Measurements from ENCODE around the gene P2RX1.
"Not testable (repeated sequence)": the region's sequence is repeated elsewhere in the genome, so short reads cannot be mapped to it uniquely, and the experiment has no call there.

Gene P2RX1

DNA sequence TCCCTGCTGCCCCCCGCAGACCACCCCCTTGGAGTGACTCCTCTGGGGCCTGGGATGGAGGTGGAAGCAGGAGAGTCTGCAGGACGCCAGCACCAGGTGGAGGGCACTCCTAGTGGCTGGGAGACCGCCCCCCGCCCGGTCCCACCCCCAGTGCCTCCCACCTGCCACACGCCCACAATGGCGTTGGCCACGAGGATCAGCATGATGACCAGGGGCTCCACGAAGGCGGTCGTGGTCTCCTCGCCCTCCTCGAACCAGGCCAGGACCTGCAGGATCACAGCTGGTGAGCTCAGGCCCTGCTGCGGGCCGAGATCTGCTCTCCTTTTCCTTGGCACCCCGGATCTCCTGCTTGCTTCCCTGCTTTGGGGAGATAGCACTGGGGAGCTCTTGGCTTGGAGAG lies 35.2 kb upstream of the P2RX1 start:
- no peak for DNase-seq

DNA sequence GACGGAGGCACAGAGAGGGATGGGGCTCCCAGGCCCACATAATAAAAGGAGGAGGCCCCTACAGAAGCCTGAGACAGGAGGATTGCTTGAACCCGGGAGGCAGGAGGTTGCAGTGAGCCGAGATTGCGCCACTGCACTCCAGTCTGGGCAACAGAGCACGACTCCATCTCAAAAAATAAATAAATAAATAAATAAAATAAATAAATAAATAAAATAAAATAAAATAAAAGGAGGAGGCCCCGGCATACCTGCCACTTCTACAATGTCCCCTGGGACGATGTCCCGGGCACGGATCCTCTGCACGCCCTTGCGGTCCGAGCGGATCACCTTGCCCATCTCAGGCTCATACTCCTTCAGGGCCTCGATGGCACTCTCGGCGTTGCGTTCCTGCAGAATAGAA lies 34.7 kb upstream of the P2RX1 start:
- no peak for DNase-seq

DNA sequence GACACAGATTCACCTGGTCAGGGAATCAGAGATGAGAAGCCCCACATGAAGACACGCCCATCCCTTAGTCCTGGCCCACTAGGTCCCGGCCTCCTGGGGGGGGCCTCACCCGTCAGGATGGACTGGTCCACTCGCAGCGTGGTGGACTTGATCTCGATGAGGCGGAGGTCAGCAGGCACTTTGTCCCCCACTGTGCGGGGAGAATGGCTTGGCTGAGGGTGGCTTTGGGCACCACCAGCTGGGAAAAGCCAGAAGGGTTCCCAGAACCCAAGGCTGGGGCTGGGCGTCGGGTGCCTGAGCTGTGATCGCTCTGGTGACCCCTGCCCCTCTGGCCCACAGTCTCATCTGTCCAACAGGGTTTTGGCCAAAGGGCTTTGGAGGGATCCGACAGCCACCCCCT lies 34.3 kb upstream of the P2RX1 start:
- no peak for DNase-seq

DNA sequence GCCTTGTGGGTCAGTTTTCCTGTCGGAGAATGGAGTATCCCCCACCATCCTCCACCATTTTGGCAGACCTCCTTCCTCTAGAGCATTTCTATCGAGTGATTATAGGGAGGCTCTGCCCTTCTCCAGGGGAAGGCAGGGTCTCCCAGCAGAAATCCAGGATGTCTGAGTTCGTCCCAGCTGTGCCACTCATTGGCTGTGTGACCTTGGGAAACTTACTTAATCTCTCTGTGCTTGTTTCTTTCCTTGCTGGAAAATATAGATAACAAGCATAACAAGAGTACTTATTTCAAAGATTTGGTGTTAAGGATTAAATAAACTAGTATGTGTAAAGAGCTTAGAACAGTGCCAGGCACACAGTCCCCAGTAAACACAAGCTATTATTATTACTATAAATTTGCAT lies 33.2 kb upstream of the P2RX1 start:
- DNase-seq: no peak

DNA sequence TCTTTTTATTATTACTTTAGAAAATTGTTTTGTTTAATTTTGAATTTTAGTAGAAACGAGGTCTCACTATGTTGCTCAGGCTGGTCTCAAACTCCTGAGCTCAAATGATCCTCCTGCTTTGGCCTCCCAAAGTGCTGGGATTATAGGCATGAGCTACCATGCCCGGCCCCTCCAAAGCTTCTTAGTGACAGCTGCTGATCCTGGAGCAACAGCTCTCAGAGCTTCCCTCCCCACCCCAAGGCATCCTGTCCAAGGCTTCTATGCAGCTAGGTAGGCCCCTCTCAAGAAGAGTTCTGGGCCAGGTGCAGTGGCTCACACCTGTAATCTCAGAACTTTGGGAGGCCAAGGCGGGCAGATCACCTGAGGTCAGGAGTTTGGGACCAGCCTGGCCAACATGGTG lies 32.3 kb upstream of the P2RX1 start:
- not testable (repeated sequence) for DNase-seq

DNA sequence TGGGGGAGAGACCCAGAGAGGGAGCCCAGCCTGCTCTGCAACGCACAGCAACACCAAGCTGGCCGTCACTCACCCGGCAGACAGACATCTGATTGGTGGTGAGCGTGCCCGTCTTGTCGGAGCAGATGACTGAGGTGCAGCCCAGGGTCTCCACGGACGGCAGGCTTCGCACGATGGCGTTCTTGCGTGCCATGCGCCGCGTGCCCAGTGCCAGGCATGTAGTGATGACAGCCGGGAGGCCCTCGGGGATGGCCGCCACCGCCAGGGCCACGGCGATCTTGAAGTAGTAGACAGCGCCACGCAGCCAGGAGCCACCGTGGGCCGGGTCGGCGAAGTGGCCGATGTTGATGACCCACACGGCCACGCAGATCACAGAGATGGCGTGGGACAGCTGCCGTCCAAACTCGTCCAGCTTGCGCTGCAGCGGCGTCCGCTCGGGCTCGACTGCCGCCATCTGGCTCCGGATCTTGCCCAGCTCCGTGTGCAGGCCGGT lies 31.1 kb upstream of the P2RX1 start:
- no peak for DNase-seq

DNA sequence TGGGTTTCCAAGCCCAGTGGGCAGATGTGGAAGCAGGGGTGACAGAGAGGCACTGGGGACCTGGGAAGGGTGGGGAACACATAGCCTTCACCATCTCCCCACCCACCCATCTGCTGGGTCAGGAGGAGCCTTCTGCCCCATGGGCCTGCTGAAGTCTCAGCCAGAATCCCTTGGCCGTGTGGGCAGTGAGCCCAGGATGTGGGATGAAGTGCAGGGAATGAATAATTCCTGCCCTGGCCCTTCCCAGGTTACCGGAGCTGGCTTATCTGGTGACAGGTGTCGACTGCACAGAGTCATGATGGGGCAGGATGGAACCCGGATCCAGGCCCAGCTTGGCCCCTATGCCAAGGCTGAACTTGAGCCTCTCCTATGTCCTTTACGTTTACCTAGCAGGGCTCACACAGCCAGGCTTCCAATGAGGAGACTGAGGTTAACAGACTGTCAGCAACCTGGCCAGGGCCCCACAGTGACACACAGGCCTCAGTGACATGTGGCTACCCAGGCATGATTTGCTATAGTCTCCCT lies 30.5 kb upstream of the P2RX1 start:
- no peak for DNase-seq

DNA sequence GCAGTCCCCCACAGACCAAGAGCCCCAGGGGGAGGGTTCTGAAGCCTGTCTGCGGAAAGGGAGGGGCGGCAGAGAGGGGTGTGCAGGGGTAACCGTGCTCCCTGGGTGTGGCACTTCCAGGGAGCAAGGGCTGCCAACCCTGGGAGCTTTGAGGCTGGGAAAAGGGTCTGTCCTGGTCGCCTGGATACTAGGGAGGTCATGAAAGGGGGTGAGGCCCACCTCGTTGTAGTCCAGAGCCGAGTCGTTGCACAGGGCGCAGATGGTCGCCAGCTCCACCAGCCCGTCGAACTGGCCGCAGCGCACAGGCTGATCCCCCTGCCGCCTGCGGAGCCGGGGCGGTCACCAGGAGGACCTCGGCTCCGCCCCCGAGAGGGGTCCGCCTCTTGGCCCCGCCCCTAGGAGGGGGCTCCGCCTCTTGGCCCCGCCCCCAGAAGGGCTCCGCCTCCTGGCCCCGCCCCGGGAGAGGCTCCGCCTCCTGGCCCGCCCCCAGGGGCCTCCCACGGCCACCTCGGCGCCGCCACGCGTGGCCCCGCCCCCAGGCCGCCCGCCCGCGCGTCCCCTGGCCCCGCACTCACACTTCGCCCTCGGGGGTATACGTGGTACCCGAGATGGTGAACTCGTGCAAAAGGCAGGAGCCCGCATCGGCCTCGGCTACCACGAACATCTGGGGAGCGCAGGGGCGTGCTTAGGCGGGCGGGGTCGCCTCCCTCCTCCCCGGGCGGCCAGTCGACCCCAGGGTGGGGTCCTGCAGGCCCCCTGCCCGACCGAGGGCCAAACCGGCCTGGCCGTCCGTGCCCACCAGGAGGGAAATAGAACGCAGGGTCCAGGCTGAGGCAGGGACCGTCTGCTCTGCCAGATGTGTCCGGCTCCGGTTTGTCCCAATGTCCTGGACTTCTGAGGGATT lies 28.5 kb upstream of the P2RX1 start:
- peak; percentile 68 to 71 for DNase-seq

DNA sequence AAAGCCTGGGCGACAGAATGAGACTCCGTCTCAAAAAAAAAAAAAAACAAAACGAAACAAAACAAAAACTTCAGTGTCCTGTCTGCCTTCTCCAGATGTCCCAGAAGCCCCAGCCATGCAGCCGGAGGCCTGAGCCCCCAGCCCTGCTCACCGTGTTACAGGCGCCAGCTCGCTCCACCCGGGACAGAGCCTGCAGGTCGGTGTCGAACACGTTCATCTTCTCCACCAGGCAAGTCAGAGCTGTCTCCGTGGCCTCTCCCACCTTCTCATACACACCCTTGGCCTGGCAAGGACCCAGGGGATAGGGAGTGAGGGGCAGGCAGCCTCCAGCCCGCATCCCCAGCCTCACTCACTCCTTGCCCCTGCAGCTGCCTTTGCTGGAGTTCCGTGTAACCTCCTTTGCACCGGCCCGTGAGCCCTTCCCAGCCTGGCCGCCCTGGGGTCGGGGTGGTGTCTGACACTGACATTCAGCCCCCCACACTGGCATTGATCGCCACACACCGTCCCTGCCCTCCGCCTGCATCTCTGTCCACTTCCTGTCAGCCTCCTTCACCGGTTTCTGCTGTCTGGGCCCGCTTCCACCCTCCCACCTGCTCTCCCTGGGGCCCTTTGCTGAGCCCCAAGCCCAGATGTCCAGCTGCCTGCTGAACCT lies 27.1 kb upstream of the P2RX1 start:
- no peak for DNase-seq

DNA sequence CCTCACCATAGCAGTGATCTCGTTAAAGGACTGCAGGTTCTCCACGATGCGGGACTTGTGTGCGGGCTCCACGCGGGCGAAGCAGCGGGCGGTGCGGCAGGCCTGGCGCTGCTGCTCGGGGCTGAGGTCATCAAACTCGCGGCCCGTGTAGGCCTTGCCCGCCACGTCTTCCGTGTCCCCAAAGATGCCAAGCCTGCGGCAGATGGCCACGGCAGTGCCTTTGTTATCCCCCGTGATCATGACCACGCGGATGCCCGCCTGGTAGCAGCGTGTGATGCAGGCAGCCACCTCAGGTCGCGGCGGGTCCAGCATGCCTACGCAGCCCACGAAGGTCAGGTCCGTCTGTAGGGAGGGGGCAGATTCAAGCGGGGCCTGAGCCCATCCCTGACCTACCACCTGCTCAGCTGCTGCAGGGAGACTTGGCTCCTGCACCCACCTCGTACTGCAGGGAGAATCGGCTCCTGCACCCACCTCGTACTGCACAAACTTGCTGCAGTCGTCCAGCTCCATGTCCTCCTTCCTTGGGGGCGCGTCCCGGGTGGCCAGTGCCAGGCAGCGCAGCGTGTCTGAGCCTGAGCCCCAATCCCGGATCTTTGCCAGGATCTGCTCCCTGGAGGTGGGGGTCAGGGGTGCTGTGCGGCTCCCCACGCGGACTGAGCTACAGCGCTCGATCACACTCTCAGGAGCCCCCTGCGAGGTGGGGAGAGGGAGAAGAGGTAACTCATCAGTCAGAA lies 24.9 kb upstream of the P2RX1 start:
- DNase-seq: no peak

DNA sequence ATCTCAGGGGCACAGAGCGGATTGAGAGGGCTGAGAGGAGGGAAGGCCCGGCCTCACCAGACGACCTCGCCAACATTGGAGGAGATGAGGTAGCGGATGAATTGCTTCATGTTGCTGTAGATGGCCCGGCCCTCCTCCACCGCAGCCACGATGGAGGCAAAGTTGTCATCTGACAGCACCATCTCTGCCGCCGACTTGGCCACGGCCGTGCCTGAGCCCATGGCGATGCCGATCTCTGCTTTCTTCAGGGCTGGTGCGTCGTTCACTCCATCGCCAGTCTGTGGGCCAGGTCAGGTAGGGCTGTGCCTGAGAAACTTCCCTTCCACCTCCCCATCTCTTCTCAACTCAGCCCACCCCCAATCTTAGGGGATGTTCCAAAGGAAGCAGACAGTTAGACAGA lies 21.1 kb upstream of the P2RX1 start:
- DNase-seq: no peak

DNA sequence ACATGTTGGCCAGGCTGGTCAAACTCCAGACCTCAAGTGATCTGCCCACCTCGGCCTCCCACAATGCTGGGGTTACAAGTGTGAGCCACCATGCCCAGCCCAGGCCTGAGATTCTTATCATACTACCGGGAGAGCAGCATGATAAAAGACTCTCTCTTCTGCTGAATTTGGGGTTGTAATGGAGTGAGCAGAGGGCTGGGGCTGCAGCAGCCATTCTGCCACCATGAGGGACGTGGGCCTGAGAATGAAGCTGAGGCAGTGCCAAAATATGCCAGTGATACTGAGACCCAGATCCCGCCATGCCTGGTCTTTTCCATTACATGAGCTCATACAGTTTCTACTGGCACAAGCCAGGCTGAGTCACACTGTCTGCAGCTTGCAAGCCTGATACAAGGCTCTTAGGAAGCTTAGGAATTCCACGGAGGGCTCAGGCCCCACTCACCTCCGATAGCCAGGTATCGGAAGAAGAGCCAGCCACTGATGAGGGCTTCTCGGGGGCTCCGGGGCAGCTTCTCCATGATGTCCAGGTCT lies 19.6 kb upstream of the P2RX1 start:
- no peak for DNase-seq

DNA sequence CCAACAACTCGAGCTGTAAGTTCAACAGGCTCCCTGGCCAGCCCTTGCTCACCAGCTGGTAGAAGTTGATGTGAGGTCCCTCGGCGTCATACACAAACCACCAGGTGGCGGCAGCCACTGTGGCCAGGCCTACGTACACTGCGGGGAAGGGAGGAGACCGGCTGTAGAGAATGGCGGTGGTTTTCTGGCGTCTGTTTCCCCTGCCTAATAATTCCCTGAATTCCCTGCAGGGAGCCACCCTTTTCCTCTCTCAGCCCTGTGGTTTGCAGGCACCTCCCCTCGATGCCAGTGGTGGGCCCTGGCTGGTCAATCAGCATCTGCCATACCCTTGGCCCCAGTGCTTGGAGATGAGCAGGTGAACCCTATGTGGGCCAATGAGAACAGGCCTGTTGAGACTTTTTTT lies 18.9 kb upstream of the P2RX1 start:
- peak; percentile 40 to 53 for DNase-seq

DNA sequence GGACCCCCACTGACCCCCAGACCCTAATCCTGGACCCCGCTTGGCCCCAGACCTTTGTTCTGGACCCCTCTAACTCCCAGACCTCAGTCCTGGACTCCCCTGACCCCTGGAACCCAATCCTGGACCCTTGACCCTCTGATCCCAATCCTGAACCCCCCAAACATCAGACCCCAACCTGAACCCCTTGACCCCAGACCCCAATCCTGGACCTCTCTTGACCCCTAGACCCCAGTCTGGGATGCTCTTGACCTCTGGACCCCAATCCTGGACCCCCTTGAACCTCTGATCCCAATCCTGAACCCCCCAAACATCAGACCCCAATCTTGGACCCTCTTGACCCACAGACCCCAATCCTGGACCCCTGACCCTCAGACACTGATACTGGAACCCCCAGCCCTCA lies 13.5 kb upstream of the P2RX1 start:
- no peak for DNase-seq

DNA sequence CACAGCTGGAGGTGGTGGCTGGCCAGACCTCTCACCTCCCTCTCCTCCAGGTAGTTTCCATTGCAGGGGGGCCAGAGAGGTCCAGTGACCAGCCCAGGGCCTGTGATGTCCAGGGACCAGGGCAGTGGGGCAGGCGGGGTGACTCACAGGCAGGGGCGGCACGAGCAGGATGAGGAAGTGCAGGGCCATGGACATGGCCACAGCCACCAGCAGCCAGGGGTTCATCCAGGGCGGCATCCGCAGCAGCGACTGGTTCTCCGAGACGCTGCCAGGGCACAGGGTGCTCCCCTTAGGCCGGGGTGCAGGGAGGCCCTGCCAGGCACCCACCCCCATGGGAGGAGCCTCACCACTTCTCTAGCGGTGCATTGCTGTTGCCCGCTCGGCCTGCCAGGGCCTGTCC lies 12.9 kb upstream of the P2RX1 start:
- no peak for DNase-seq

DNA sequence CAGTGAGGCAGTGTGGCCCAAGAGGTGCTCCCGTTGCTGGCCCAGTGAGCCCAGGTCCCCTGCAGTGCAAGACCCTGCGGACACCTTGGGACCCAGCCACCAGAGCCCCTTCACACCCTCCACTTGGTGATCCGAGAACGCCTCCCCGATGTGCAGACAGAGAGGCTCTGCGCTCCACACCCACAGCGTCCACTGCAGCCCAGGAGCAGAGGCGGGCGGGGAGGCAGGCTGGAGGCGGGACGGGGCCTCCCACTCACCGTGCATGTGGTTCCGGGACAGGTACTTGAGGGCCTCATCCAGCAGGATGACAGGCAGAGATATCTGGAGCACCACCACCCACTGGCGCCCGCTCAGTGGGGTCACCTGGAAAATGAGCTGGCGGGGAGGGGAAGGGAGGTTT lies 12.1 kb upstream of the P2RX1 start:
- DNase-seq: no peak

DNA sequence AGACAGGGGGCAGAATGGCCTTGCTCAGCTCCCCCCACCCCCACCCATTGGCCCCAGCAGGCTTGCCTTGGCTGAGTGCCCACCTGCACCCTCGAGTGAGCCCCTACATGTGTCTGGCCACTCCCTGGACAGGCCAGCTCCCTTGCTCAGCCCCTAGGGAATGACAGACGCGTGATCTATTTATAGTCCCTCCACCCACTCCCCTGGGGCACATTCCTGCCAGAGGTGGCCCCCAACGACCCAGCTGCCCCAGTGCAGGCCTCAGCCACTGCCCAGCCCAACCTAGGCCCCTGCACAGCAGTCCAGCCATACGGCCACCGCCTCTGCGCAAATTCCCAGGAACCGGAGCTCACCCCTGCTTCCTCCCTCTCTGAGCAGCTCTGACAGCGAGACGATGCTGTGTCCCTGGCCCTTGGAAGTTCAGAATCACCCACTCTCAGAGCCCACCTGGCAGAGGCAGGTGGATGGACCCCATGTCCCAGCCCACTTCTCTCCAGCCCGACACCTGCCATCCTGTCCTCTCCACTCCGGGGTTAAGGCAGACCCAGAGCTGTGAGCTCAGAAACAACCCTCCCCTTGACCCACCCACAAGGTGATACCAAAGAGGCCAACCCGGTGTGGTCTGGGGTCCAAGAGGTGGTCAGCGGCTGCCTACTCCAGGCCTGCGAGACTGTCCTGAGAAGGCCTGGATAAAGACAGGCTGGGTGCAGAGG lies 11.5 kb upstream of the P2RX1 start:
- no peak for DNase-seq

DNA sequence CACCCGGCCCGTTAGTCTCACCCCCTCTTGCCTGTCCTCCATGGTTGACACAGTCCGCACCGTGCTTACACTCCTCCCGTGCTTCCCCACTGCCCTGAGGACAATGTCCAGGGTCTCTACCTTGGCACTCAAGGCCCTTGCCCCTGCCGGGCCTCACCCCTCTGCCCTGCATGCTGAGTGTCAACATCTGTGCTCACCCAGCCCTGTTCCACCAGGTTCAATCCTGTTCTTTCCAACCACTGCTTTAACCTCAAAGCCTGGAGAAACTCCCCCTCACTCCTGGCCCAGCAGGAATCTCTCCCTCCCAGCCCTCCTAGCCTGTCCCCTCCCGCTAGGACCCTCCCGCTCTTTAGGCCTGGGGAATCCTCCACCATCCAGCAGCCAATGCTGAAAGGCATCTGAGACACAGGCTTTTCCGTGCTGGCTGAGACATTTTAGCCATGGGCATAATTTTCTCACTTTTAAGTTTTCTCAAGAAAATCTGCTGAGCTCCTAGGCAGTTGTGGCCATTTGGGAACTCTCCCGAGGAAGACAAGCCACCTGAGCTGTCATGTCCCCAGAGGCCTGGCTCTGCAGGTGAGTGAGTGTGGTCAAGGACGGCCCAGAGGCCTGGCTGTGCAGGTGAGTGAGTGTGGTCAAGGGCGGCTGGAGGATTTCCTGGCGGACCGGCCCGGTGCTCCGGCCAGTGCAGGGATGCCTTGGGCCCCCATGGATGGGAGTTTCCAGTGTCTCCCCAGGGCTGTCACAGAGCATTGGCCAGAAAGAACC lies 10.8 kb upstream of the P2RX1 start:
- DNase-seq: no peak

DNA sequence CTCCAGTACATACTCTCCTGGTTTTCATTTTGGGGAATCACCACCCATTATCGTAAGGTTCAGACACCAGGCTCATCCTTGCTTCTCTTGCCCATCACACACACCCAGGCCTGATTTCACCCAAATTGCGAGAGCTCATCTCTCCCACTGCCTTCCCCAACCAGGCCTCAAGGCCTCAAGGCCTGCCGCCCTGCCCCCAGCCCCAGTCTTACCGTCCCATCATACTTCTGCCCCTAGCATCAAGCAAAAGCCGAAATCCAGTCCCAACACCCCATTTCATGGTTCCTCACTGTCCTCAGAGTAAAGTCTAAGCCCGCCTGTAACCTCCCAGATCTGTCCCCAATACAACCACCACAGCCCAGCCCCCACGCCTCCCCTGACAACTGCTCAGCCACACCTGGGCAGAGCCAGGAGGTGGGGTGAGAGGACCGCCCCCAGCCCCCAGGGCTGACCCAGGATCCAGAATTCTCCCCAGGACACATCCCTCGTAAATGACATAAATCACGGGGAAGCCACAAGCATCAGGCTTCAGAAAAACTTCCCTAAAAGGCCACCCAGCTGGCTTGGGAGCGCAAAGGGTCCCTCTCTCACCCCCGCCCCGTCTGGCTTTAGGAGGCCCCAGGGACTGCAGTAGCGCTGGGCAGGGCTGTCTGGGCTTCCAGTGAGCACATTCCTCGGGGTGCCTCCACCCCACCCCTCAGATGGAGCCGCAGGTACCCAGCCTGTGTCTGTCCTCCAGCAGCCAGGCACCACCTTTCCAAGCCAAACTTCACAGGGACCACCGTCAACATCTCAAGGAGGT lies 9.6 kb upstream of the P2RX1 start:
- no peak for DNase-seq

DNA sequence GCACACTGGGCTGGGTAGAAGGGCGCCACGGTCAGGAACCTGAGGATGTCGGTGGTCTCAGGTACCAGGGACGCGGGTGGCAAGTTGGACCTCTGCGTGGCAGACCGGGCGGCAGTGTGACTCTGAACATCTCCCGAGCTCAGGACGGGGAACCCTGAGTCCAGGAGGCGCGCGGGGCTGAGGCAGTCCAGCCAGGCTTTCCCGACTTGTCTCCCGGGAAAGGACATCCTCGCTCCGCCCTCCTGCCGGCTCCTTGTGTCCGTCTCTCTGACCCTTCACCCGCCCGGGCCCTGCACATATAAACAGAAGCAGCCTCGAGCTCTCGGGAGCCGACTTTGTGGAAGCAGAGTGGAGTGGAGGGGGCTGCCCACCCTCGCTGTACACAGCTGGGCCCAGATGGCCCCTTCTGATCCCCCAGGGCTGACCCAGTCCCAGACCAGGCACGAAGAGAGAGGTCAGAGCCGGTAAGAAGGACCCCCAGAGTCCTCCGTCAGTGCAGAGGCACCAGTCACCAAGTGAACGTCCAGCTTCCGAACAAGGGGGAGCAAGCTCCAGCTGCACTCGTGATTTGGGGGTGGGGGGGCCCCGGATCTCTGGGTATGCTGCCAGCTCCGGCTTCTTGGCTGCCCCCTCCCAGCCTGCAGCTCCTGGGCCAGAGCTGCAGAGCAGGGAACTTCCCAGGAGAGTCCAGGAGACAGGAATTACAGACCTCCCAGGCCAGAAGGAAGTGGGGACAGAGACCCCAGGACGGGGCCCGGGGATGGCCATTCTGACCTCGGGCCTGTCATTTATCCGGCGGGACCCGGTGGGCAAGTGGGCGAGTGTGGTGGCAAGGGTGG lies 8.5 kb upstream of the P2RX1 start:
- no peak for DNase-seq

All from activated T-cell treated with anti-CD3 and anti-CD28 coated beads, Interleukin-2, amount 50 U/mL, for 48 hours (primary cell).